Measurements from ENCODE around the gene CCDC85B. TPM values are rescaled to one million over a fixed set of nuclear protein-coding genes. Genes with fewer than 3 reads are reported as not detected.

Gene CCDC85B
- total and polyA plus RNA-seq, 2 of the 8 experiments (the other 6 are each of a cell fraction or from before 2014, with no cell fraction given), result 19.8 to 30.8 TPM

- TF ChIP-seq NANOG (IDR thresholded peaks at IDR 0.05; ENCODE audit: insufficient read depth, low read depth, low read length, poor library complexity, severe bottlenecking) (no peak), EP300 (IDR thresholded peaks at IDR 0.05; ENCODE audit: borderline replicate concordance in 1 of 2, low read depth in 2 of 2, low read length in 2 of 2) (no peak), CBX5 (IDR thresholded peaks at IDR 0.05; ENCODE audit: low read depth, low read length) (no peak), PHF8 (conservative IDR thresholded peaks at IDR 0.05; ENCODE audit: low read depth, low read length) (no peak), EZH2 (IDR thresholded peaks at IDR 0.05; ENCODE audit: low read depth, low read length, severe bottlenecking) (no peak), BRCA1 (IDR thresholded peaks at IDR 0.05; ENCODE audit: low read depth, low read length) (no peak)
- TF ChIP-seq, protein P1, sequence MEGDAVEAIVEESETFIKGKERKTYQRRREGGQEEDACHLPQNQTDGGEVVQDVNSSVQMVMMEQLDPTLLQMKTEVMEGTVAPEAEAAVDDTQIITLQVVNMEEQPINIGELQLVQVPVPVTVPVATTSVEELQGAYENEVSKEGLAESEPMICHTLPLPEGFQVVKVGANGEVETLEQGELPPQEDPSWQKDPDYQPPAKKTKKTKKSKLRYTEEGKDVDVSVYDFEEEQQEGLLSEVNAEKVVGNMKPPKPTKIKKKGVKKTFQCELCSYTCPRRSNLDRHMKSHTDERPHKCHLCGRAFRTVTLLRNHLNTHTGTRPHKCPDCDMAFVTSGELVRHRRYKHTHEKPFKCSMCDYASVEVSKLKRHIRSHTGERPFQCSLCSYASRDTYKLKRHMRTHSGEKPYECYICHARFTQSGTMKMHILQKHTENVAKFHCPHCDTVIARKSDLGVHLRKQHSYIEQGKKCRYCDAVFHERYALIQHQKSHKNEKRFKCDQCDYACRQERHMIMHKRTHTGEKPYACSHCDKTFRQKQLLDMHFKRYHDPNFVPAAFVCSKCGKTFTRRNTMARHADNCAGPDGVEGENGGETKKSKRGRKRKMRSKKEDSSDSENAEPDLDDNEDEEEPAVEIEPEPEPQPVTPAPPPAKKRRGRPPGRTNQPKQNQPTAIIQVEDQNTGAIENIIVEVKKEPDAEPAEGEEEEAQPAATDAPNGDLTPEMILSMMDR (IDR thresholded peaks at IDR 0.05; ENCODE audit: control extremely low read depth in 1 of 3, insufficient read depth in 1 of 3, low read depth in 1 of 3, low read length in 3 of 3), result no peak
Observed at GRCh38 chr11:65897020-65897471, 6.6 kb downstream of the CCDC85B start (continued).

Data from H1 (cell line).